HG03039 (cell line): ENCODE measurements around the gene AXDND1.
"Not testable (repeated sequence)": the region's sequence is repeated elsewhere in the genome, so short reads cannot be mapped to it uniquely, and the experiment has no call there.

ENCODE experiments used
- ATAC-seq: cut with Tn5 transposase; IDR thresholded peaks from one replicate; pipeline ENCODE4 v1.9.1; 2021; ENCODE audit warnings: mild to moderate bottlenecking, moderate library complexity; ENCODE audit not compliant: unreplicated experiment

AXDND1 gene

GRCh38 chr1:179366093-179366800 is 476 bp downstream of the AXDND1 start:
- no peak for ATAC-seq

- ATAC-seq = no peak
Observed at GRCh38 chr1:179369751-179370341, 4.1 kb downstream of the AXDND1 start.

GRCh38 chr1:179372160-179372559 is 6.4 kb downstream of the AXDND1 start:
- no peak for ATAC-seq

GRCh38 chr1:179376223-179376622 is 10.5 kb downstream of the AXDND1 start:
- ATAC-seq = no peak

- no peak for ATAC-seq
Observed at GRCh38 chr1:179380299-179380698, 14.5 kb downstream of the AXDND1 start.

- no peak for ATAC-seq
Observed at GRCh38 chr1:179384027-179384426, 18.3 kb downstream of the AXDND1 start.

GRCh38 chr1:179385510-179385909 is 19.7 kb downstream of the AXDND1 start:
- no peak for ATAC-seq

GRCh38 chr1:179393721-179394120 is 27.9 kb downstream of the AXDND1 start:
- ATAC-seq = no peak

- ATAC-seq = not testable (repeated sequence)
Observed at GRCh38 chr1:179399399-179399798, 33.6 kb downstream of the AXDND1 start.

GRCh38 chr1:179417760-179418159 is 52.0 kb downstream of the AXDND1 start:
- ATAC-seq = not testable (repeated sequence)

- not testable (repeated sequence) for ATAC-seq
Observed at GRCh38 chr1:179418706-179419105, 52.9 kb downstream of the AXDND1 start.

- ATAC-seq = no peak
Observed at GRCh38 chr1:179424610-179425009, 58.8 kb downstream of the AXDND1 start.

GRCh38 chr1:179425186-179425585 is 59.4 kb downstream of the AXDND1 start:
- no peak for ATAC-seq

- ATAC-seq = no peak
Observed at GRCh38 chr1:179437171-179437570, 71.4 kb downstream of the AXDND1 start.

GRCh38 chr1:179439646-179440045 is 73.9 kb downstream of the AXDND1 start:
- ATAC-seq = not testable (repeated sequence)

- not testable (repeated sequence) for ATAC-seq
Observed at GRCh38 chr1:179440301-179440700, 74.5 kb downstream of the AXDND1 start.

- ATAC-seq = no peak
Observed at GRCh38 chr1:179440971-179441370, 75.2 kb downstream of the AXDND1 start.

GRCh38 chr1:179441501-179441900 is 75.7 kb downstream of the AXDND1 start:
- no peak for ATAC-seq

GRCh38 chr1:179442846-179443245 is 77.1 kb downstream of the AXDND1 start:
- ATAC-seq = not testable (repeated sequence)

GRCh38 chr1:179445593-179445992 is 79.8 kb downstream of the AXDND1 start:
- no peak for ATAC-seq

- no peak for ATAC-seq
Observed at GRCh38 chr1:179447489-179447888, 81.7 kb downstream of the AXDND1 start.

- no peak for ATAC-seq
Observed at GRCh38 chr1:179448437-179449149, 82.8 kb downstream of the AXDND1 start.
